NCI-H446 (cell line): ENCODE data around the gene STMND1.

Experiments
- DNase-seq, 2 experiments: peaks; one replicate each; lab custom pipeline; 2025; lab: John Stamatoyannopoulos, UW

The STMND1 gene

GRCh38 chr6:17161076-17161475, 59.2 kb downstream of the STMND1 start:
- DNase-seq: peak; percentile 93 to 94

- DNase-seq: no peak
These were observed 63.5 kb downstream of the STMND1 start for GRCh38 chr6:17165383-17165782.

GRCh38 chr6:17167327-17167979, 65.6 kb downstream of the STMND1 start:
- peak in 1 of 2 experiments; percentile 29 for DNase-seq

- peak; percentile 52 to 73 for DNase-seq
These were observed 67.4 kb downstream of the STMND1 start for GRCh38 chr6:17169291-17169690.

GRCh38 chr6:17169711-17170110, 67.9 kb downstream of the STMND1 start:
- peak; percentile 80 to 84 for DNase-seq

- no peak for DNase-seq
These were observed 71.1 kb downstream of the STMND1 start for GRCh38 chr6:17172836-17173470.

GRCh38 chr6:17178326-17178725, 76.5 kb downstream of the STMND1 start:
- peak; percentile 63 to 72 for DNase-seq

- peak; percentile 96 to 97 for DNase-seq
These were observed 77.1 kb downstream of the STMND1 start for GRCh38 chr6:17178754-17179529.

GRCh38 chr6:17179530-17180073, 77.8 kb downstream of the STMND1 start:
- DNase-seq: peak; percentile 50 to 65
